Amniotic stem cell (primary cell): Measurements from ENCODE around the gene CD209.

Experiments
- DNase-seq: peaks from one replicate; lab custom pipeline; 2025; lab: John Stamatoyannopoulos, UW

CD209 gene

GRCh38 chr19:7705387-7706187, 41.7 kb downstream of the CD209 start:
- no peak for DNase-seq

- DNase-seq, result no peak
Observed at GRCh38 chr19:7704280-7705060, 42.9 kb downstream of the CD209 start.

GRCh38 chr19:7703332-7703731, 44.0 kb downstream of the CD209 start:
- DNase-seq, result no peak

- DNase-seq, result no peak
Observed at GRCh38 chr19:7701654-7702457, 45.5 kb downstream of the CD209 start, which contains the start of gene FCER2. Gene FCER2, minus strand, starts transcription at chr19:7702131. Its CDS starts 2,371 bp downstream, at chr19:7699760.

- DNase-seq, result no peak
Observed at GRCh38 chr19:7701049-7701653, 46.2 kb downstream of the CD209 start.

- DNase-seq, result no peak
Observed at GRCh38 chr19:7699417-7700401, 47.6 kb downstream of the CD209 start.

- DNase-seq, result no peak
Observed at GRCh38 chr19:7699003-7699402, 48.3 kb downstream of the CD209 start.

- DNase-seq, result no peak
Observed at GRCh38 chr19:7698583-7698982, 48.8 kb downstream of the CD209 start.

- DNase-seq, result no peak
Observed at GRCh38 chr19:7697721-7698287, 49.5 kb downstream of the CD209 start.

- DNase-seq, result no peak
Observed at GRCh38 chr19:7694499-7694898, 52.8 kb downstream of the CD209 start.

GRCh38 chr19:7692417-7693088, 54.8 kb downstream of the CD209 start:
- DNase-seq, result no peak

- DNase-seq, result no peak
Observed at GRCh38 chr19:7691497-7691896, 55.8 kb downstream of the CD209 start.

GRCh38 chr19:7690779-7691258, 56.5 kb downstream of the CD209 start:
- DNase-seq, result no peak
